GM12878 (cell line): ENCODE measurements around the gene TOB2. TPM values are rescaled to one million over a fixed set of nuclear protein-coding genes. Genes with fewer than 3 reads are reported as not detected.

Source experiments
- ATAC-seq: fragments of 200-7000 bp; cut with Tn5 transposase; 3 replicates; pipeline ENCODE4 v1.9.1; 2020; ENCODE audit warnings: mild to moderate bottlenecking, moderate library complexity
- BruUV-seq: library from RNA; stranded (reverse); fragments of 400-500 nt; replicated peaks from 2 replicates; lab custom pipeline; 2021; lab: Mats Ljungman, UMichigan
- CTCF ChIA-PET: fragments of 300-600 bp; sonication (Branson Sonifier 250); formaldehyde crosslinking; extraction: SDS; loops from one replicate; lab custom pipeline; 2021; ENCODE audit warnings: inconsistent platforms; lab: Yijun Ruan, JAX
- POLR2A ChIA-PET: fragments of 350-600 bp; formaldehyde crosslinking; extraction: SDS; loops from one replicate; lab custom pipeline; 2021; ENCODE audit warnings: inconsistent platforms; lab: Charles Lee
- RAD21 ChIA-PET: fragments of 300-600 bp; sonication (Branson Sonifier 250); formaldehyde crosslinking; loops from one replicate; lab custom pipeline; 2023; ENCODE audit warnings: antibody characterized with exemption; ENCODE audit not compliant: unreplicated experiment; lab: Charles Lee
- SMC1A ChIA-PET: fragments of 300-600 bp; sonication (Branson Sonifier 250); formaldehyde crosslinking; loops from one replicate; lab custom pipeline; 2023; ENCODE audit not compliant: unreplicated experiment, uncharacterized antibody; lab: Charles Lee
- DNase-seq: peaks from one replicate; pipeline ENCODE4 v3.0.0-alpha.2; 2011; ENCODE audit warnings: low read depth, low spot score
- FAIRE-seq: peaks from 3 replicates; lab custom pipeline; 2011; peaks lifted over from hg19 to GRCh38; lab: Jason Lieb, UNC
- H2AFZ ChIP-seq: 2 replicates; pipeline ENCODE4 v1.6.0; 2011; ENCODE audit warnings: low read depth, low read length, control low read depth; ENCODE audit not compliant: control insufficient read depth
- H3K27ac ChIP-seq: 2 replicates; pipeline ENCODE4 v1.5.1; 2011; ENCODE audit warnings: control low read depth; ENCODE audit not compliant: control insufficient read depth, insufficient read depth
- H3K27me3 ChIP-seq, 2 experiments: replicated peaks in 1 of 2; 2 replicates each; pipeline versions ENCODE4 v1.6.0 to v1.6.1; 2011; ENCODE audit warnings: low read length in 1 of 2; ENCODE audit not compliant: control insufficient read depth in 2 of 2, insufficient read depth in 2 of 2
- H3K36me3 ChIP-seq, 2 experiments: 2 replicates each; pipeline ENCODE4 v1.5.1; 2011; ENCODE audit warnings: low read length in 1 of 2; ENCODE audit not compliant: control insufficient read depth in 2 of 2, insufficient read depth in 2 of 2
- H3K4me1 ChIP-seq: 2 replicates; pipeline ENCODE4 v1.6.1; 2011; ENCODE audit warnings: mild to moderate bottlenecking, low read length, moderate library complexity, mixed read lengths; ENCODE audit not compliant: control insufficient read depth, insufficient read depth
- H3K4me2 ChIP-seq: 2 replicates; pipeline ENCODE4 v1.6.0; 2011; ENCODE audit warnings: control low read depth; ENCODE audit not compliant: control insufficient read depth, insufficient read depth
- H3K4me3 ChIP-seq: fragments of 200-600 bp; sonication (generic); 2 replicates; pipeline ENCODE4 v1.5.1; 2016
- H3K79me2 ChIP-seq: 2 replicates; pipeline ENCODE4 v1.6.0; 2011; ENCODE audit warnings: low read length; ENCODE audit not compliant: control insufficient read depth, insufficient read depth
- H3K9ac ChIP-seq: 2 replicates; pipeline ENCODE4 v1.8.0; 2011; ENCODE audit warnings: low read length, control low read depth, mixed read lengths; ENCODE audit not compliant: control insufficient read depth, insufficient read depth
- H3K9me3 ChIP-seq: replicated peaks from 3 replicates; pipeline ENCODE4 v1.5.1; 2011; ENCODE audit warnings: mild to moderate bottlenecking, low read length; ENCODE audit not compliant: control insufficient read depth, insufficient read depth
- H4K20me1 ChIP-seq: 2 replicates; pipeline ENCODE4 v1.6.0; 2011; ENCODE audit not compliant: control insufficient read depth, insufficient read depth
- BCL11A ChIP-seq: IDR thresholded peaks from 2 replicates; pipeline ENCODE4 v1.6.1; 2011; ENCODE audit warnings: low read depth, low read length
- DPF2 ChIP-seq: fragments of 450-650 bp; IDR thresholded peaks from 2 replicates; pipeline ENCODE4 v1.6.1; 2017; ENCODE audit warnings: mild to moderate bottlenecking
- EZH2 ChIP-seq: IDR thresholded peaks from 2 replicates; pipeline ENCODE4 v1.6.1; 2012; ENCODE audit warnings: low read depth, mild to moderate bottlenecking, control low read depth, inconsistent platforms, low read length, borderline replicate concordance; ENCODE audit not compliant: control insufficient read depth
- FOXM1 ChIP-seq: IDR thresholded peaks from 2 replicates; pipeline ENCODE4 v1.6.1; 2012; ENCODE audit warnings: low read depth, mild to moderate bottlenecking, inconsistent platforms, low read length, moderate library complexity
- JUND ChIP-seq: IDR thresholded peaks from 2 replicates; pipeline ENCODE4 v1.6.1; 2012; ENCODE audit warnings: low read depth, mild to moderate bottlenecking, low read length, improper control_type of control experiment, moderate library complexity
- NBN ChIP-seq: fragments of 450-650 bp; IDR thresholded peaks from 2 replicates; pipeline ENCODE4 v1.6.1; 2016
- REST ChIP-seq: IDR thresholded peaks from 2 replicates; pipeline ENCODE4 v1.6.1; 2012; ENCODE audit warnings: mild to moderate bottlenecking, low read depth, low read length
- SIN3A ChIP-seq: IDR thresholded peaks from 2 replicates; pipeline ENCODE4 v1.6.1; 2012; ENCODE audit warnings: low read depth, low read length, improper control_type of control experiment
- WRNIP1 ChIP-seq: IDR thresholded peaks from 2 replicates; pipeline ENCODE4 v1.6.1; 2011; ENCODE audit warnings: low read depth, low read length, improper control_type of control experiment, borderline replicate concordance
- WGBS: methylation state at CpG from one replicate; pipeline ENCODE4 v1.1.6; 2016; ENCODE audit warnings: low lambda C conversion rate; ENCODE audit not compliant: insufficient replicate concordance, insufficient coverage; ENCODE audit errors: missing lambda C conversion rate; 5-methylcytosine and 5-hydroxymethylcytosine counted together
- in situ Hi-C: fragments of 300-500 bp; cut with MboI; formaldehyde crosslinking; loops from 9 replicates; pipeline ENCODE4 v1.14.3; 2018; ENCODE audit warnings: mixed read lengths
- intact Hi-C: fragments of 100-400 bp; cut with micrococcal nuclease; formaldehyde crosslinking; loops from one replicate; pipeline ENCODE4 v1.14.2; 2022; ENCODE audit not compliant: unreplicated experiment
- polyA plus RNA-seq, 11 experiments: library from polyadenylated mRNA; depleted of rRNA in 4 of 11; unstranded in 6 of 11; stranded (reverse) in 5 of 11; fragments of >200 nt; fragmentation: Nextera tagmentation in 4 of 11; fragmentation: Illumina TruSeq in 1 of 11; extraction: Ambion mirVana in 4 of 11; extraction: Trizol in 1 of 11; gene quantifications; 1 replicate in 1 of 11; 2 replicates in 10 of 11; pipeline versions ENCODE4 v1.2.1 to v1.2.3, GENCODE V29; 2011 to 2016; ENCODE audit warnings: inconsistent platforms in 2 of 11, missing spikeins in 2 of 11, low read depth in 1 of 11
- total RNA-seq, 4 experiments: library from RNA; depleted of rRNA in 3 of 4; stranded (reverse); fragments of >200 nt in 3 of 4; fragmentation: Illumina TruSeq in 1 of 4; extraction: Trizol in 1 of 4; gene quantifications; 2 replicates each; pipeline versions ENCODE4 v1.2.1 to v1.2.3, GENCODE V29; 2013 to 2021
- TF ChIP-seq, protein P1 (sequence below): fragments of 450-650 bp; formaldehyde crosslinking; IDR thresholded peaks from 2 replicates; pipeline ENCODE4 v1.4.0; 2022; ENCODE audit warnings: mild to moderate bottlenecking, moderate library complexity
- TF ChIP-seq, protein P2 (sequence below): fragments of 150-350 bp; IDR thresholded peaks from 2 replicates; pipeline ENCODE4 v1.6.1; 2016; ENCODE audit warnings: low read depth, low read length

The TOB2 gene
- total and polyA plus RNA-seq, 10 of the 15 experiments (the other 5 are each of a cell fraction or from before 2014, with no cell fraction given), result 4.5 to 32.0 (median 15.1) TPM

DNA sequence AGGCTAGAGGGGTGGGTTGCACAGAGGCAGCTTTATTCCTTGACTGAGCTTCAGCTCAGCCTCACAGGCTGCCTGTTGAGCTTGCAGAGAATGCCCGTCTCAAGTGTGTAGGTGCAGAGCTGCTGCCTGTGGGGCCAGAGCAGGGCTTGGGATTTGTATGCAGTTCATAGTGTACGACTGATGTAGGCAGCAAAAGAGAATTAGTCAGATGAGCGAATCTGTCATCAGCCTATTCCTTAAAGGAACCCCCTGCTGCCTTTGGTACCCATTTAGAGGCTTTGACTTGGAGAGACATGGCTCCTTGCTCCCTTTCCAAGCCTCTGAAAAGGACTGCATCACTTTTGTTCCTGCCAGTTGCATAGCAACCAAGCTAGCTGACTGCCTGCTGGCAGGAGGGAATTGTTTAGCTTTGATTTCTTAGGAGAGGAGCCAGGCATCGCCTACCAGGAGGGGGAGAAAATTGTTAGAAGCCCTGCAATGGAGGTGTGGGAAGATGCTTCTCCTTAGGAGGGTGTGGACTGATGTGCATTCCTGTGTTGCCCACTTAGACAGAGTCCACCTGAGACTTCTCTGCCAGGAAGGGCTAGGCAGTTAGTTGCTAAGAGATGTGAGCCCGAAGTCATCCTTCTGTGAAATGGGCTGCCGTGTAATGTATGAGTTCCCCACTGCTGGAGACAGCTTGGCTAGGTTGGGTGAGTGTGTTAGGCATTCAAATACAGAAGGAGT is 33.2 kb upstream of the TOB2 start:
- no peak; the same call in 2 of the 3 replicates for ATAC-seq
- no TSS peak for BruUV-seq

More for the DNA sequence above, 33.2 kb upstream of the TOB2 start:
- ChIA-PET CTCF (interaction anchor here (1.3 to 5.2 kb wide), 6 partner anchors 11 to 77 kb away, joined by 3 to 26 read pairs (median 6); partner anchors contain the start of genes ACO2 and PHF5A), SMC1A (interaction anchor here (1.0 to 6.5 kb wide), 9 partner anchors 8 to 77 kb away, joined by 3 to 59 read pairs (median 12); partner anchors contain the start of genes ACO2, PHF5A and TOB2), RAD21 (interaction anchor here (0.9 to 3.3 kb wide), 9 partner anchors 11 to 361 kb away, joined by 3 to 30 read pairs (median 13); partner anchors contain the start of genes ACO2, PHF5A, TEF and TOB2), POLR2A (interaction anchor here (0.6 to 9.0 kb wide), 6 partner anchors 9 to 109 kb away, joined by 3 to 122 read pairs (median 6); partner anchors contain the start of genes ACO2, PHF5A and TOB2)
- DNase-seq, result no peak
- Histone ChIP-seq H2AFZ (no peak overlapping the region), H3K79me2 (peaks cover 80% of the 10 kb centered on the region), H4K20me1 (no peaks in the 10 kb centered on the region), H3K4me2 (peak overlapping the region; percentile 30; the same call in 1 of the 2 replicates), H3K9me3 (no peaks in the 10 kb centered on the region), H3K9ac (no peak overlapping the region), H3K27ac (peak overlapping the region; percentile 52), H3K27me3 (no peaks in the 10 kb centered on the region), H3K4me3 (no peak overlapping the region), H3K36me3 (peaks cover 0 to 4% of the 10 kb centered on the region in 2 experiments; a peak in 2 of 4 replicates), H3K4me1 (peaks cover 60% of the 10 kb centered on the region)
- FAIRE-seq, result no peak
- TF ChIP-seq, protein P1, sequence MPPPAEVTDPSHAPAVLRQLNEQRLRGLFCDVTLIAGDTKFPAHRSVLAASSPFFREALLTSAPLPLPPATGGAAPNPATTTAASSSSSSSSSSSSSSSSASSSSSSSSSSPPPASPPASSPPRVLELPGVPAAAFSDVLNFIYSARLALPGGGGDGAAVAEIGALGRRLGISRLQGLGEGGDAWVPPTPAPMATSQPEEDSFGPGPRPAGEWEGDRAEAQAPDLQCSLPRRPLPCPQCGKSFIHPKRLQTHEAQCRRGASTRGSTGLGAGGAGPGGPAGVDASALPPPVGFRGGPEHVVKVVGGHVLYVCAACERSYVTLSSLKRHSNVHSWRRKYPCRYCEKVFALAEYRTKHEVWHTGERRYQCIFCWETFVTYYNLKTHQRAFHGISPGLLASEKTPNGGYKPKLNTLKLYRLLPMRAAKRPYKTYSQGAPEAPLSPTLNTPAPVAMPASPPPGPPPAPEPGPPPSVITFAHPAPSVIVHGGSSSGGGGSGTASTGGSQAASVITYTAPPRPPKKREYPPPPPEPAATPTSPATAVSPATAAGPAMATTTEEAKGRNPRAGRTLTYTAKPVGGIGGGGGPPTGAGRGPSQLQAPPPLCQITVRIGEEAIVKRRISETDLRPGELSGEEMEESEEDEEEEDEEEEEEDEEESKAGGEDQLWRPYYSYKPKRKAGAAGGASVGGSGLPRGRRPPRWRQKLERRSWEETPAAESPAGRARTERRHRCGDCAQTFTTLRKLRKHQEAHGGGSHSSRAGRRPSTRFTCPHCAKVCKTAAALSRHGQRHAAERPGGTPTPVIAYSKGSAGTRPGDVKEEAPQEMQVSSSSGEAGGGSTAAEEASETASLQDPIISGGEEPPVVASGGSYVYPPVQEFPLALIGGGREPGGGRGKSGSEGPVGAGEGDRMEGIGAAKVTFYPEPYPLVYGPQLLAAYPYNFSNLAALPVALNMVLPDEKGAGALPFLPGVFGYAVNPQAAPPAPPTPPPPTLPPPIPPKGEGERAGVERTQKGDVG (CRISPR knock-in tag), result no peak
- TF ChIP-seq DPF2 (no peak), JUND (no peak), FOXM1 (no peak), REST (no peak), WRNIP1 (no peak), BCL11A (no peak), SIN3A (no peak), EZH2 (no peak), NBN (no peak)
- TF ChIP-seq, protein P2, sequence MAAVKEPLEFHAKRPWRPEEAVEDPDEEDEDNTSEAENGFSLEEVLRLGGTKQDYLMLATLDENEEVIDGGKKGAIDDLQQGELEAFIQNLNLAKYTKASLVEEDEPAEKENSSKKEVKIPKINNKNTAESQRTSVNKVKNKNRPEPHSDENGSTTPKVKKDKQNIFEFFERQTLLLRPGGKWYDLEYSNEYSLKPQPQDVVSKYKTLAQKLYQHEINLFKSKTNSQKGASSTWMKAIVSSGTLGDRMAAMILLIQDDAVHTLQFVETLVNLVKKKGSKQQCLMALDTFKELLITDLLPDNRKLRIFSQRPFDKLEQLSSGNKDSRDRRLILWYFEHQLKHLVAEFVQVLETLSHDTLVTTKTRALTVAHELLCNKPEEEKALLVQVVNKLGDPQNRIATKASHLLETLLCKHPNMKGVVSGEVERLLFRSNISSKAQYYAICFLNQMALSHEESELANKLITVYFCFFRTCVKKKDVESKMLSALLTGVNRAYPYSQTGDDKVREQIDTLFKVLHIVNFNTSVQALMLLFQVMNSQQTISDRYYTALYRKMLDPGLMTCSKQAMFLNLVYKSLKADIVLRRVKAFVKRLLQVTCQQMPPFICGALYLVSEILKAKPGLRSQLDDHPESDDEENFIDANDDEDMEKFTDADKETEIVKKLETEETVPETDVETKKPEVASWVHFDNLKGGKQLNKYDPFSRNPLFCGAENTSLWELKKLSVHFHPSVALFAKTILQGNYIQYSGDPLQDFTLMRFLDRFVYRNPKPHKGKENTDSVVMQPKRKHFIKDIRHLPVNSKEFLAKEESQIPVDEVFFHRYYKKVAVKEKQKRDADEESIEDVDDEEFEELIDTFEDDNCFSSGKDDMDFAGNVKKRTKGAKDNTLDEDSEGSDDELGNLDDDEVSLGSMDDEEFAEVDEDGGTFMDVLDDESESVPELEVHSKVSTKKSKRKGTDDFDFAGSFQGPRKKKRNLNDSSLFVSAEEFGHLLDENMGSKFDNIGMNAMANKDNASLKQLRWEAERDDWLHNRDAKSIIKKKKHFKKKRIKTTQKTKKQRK, result no peak
- intact Hi-C loops (no loop called here), in situ Hi-C loops (no loop called here)
- WGBS, result 54% methylated on average over 6 of the region's 6 CpGs
